Liver (tissue), 9 donors: ENCODE results near the gene UBASH3A. TPM values are rescaled to one million over a fixed set of nuclear protein-coding genes. Genes with fewer than 3 reads are reported as not detected.

Experiments
- DNase-seq: peaks from one replicate; pipeline ENCODE4 v3.0.0-alpha.2; 2017; ENCODE audit warnings: low spot score
- H3K27ac ChIP-seq, 2 donors: one replicate each; pipeline ENCODE4 v1.7.0; 2013; ENCODE audit warnings: inconsistent platforms in 2 of 2, low read length in 2 of 2, control low read depth in 1 of 2, low read depth in 1 of 2, mild to moderate bottlenecking in 1 of 2
- H3K27me3 ChIP-seq, 4 donors: one replicate each; pipeline versions ENCODE4 v1.6.1 to v1.7.0; 2013; ENCODE audit warnings: low read length in 3 of 4, inconsistent platforms in 1 of 4, mild to moderate bottlenecking in 1 of 4, moderate library complexity in 1 of 4; ENCODE audit not compliant: control insufficient read depth in 4 of 4, insufficient read depth in 4 of 4
- H3K36me3 ChIP-seq, 4 donors: one replicate each; pipeline versions ENCODE4 v1.6.1 to v1.7.0; 2013; ENCODE audit warnings: low read length in 3 of 4, mild to moderate bottlenecking in 3 of 4, low read depth in 1 of 4, moderate library complexity in 1 of 4; ENCODE audit not compliant: control insufficient read depth in 4 of 4, insufficient read depth in 3 of 4
- H3K4me1 ChIP-seq, 4 donors: one replicate each; pipeline versions ENCODE4 v1.6.1 to v1.7.0; 2013; ENCODE audit warnings: low read length in 3 of 4, mild to moderate bottlenecking in 3 of 4, moderate library complexity in 1 of 4; ENCODE audit not compliant: control insufficient read depth in 4 of 4, insufficient read depth in 4 of 4
- H3K4me3 ChIP-seq, 3 donors: one replicate each; pipeline versions ENCODE4 v1.6.1 to v1.7.0; 2013; ENCODE audit warnings: low read length in 3 of 3, control low read depth in 1 of 3, low read depth in 1 of 3, mild to moderate bottlenecking in 1 of 3
- H3K9ac ChIP-seq, 2 donors: one replicate each; pipeline ENCODE4 v1.7.0; 2013; ENCODE audit warnings: low read length in 2 of 2, mild to moderate bottlenecking in 2 of 2, moderate library complexity in 2 of 2, control low read depth in 1 of 2, low read depth in 1 of 2
- H3K9me3 ChIP-seq, 4 donors: one replicate each; pipeline versions ENCODE4 v1.6.1 to v1.7.0; 2013; ENCODE audit warnings: low read length in 3 of 4; ENCODE audit not compliant: control insufficient read depth in 4 of 4
- ATF3 ChIP-seq: IDR thresholded peaks from 2 replicates; pipeline ENCODE4 v1.6.1; 2016; ENCODE audit warnings: antibody characterized with exemption
- CTCF ChIP-seq: fragments of 150-350 bp; IDR thresholded peaks from 2 replicates; pipeline ENCODE4 v1.5.1; 2017; ENCODE audit warnings: improper control_type of control experiment, low read depth, low read length; ENCODE audit not compliant: missing input control
- EGR1 ChIP-seq, 2 donors: IDR thresholded peaks; 2 replicates each; pipeline ENCODE4 v1.6.1; 2016 to 2018; ENCODE audit warnings: antibody characterized with exemption in 2 of 2, low read depth in 2 of 2
- FOXA1 ChIP-seq: IDR thresholded peaks from 2 replicates; pipeline ENCODE4 v1.6.1; 2016; ENCODE audit warnings: antibody characterized with exemption
- FOXA2 ChIP-seq: IDR thresholded peaks from 2 replicates; pipeline ENCODE4 v1.6.1; 2016; ENCODE audit warnings: antibody characterized with exemption
- GABPA ChIP-seq, 2 donors: IDR thresholded peaks in 1 of 2; conservative IDR thresholded peaks in 1 of 2; 2 replicates each; pipeline ENCODE4 v1.6.1; 2016; ENCODE audit warnings: antibody characterized with exemption in 2 of 2, mild to moderate bottlenecking in 1 of 2, moderate library complexity in 1 of 2
- HNF4A ChIP-seq, 2 donors: conservative IDR thresholded peaks; 2 replicates each; pipeline ENCODE4 v1.6.1; 2016; ENCODE audit warnings: antibody characterized with exemption in 2 of 2, mild to moderate bottlenecking in 2 of 2
- HNF4G ChIP-seq: IDR thresholded peaks from 2 replicates; pipeline ENCODE4 v1.6.1; 2016; ENCODE audit warnings: antibody characterized with exemption
- JUND ChIP-seq, 2 donors: IDR thresholded peaks; 2 replicates each; pipeline ENCODE4 v1.6.1; 2016; ENCODE audit warnings: antibody characterized with exemption in 2 of 2
- MAX ChIP-seq: IDR thresholded peaks from 2 replicates; pipeline ENCODE4 v1.6.1; 2016; ENCODE audit warnings: antibody characterized with exemption
- NR2F2 ChIP-seq: IDR thresholded peaks from 2 replicates; pipeline ENCODE4 v1.6.1; 2016; ENCODE audit warnings: antibody characterized with exemption
- RAD21 ChIP-seq, 2 donors: IDR thresholded peaks; 2 replicates each; pipeline ENCODE4 v1.6.1; 2016; ENCODE audit warnings: antibody characterized with exemption in 2 of 2, mild to moderate bottlenecking in 2 of 2
- REST ChIP-seq: IDR thresholded peaks from 2 replicates; pipeline ENCODE4 v1.6.1; 2016; ENCODE audit warnings: antibody characterized with exemption, mild to moderate bottlenecking
- RXRA ChIP-seq, 2 donors: IDR thresholded peaks; 2 replicates each; pipeline ENCODE4 v1.6.1; 2017 to 2018; ENCODE audit warnings: antibody characterized with exemption in 2 of 2, mild to moderate bottlenecking in 1 of 2
- SP1 ChIP-seq: IDR thresholded peaks from 2 replicates; pipeline ENCODE4 v1.6.1; 2018; ENCODE audit warnings: antibody characterized with exemption, mild to moderate bottlenecking
- TAF1 ChIP-seq: conservative IDR thresholded peaks from 2 replicates; pipeline ENCODE4 v1.6.1; 2016; ENCODE audit warnings: antibody characterized with exemption, mild to moderate bottlenecking
- YY1 ChIP-seq: IDR thresholded peaks from 2 replicates; pipeline ENCODE4 v1.6.1; 2016; ENCODE audit warnings: antibody characterized with exemption, mild to moderate bottlenecking
- WGBS: extraction: QIAGEN DNeasy Blood & Tissue Kit; methylation state at CpG from one replicate; pipeline ENCODE4 v1.1.7; 2013; 5-methylcytosine and 5-hydroxymethylcytosine counted together
- polyA plus RNA-seq, 2 donors: library from polyadenylated mRNA; stranded (reverse) in 1 of 2; unstranded in 1 of 2; fragments of 200-250 nt in 1 of 2; fragments of >200 nt in 1 of 2; fragmentation: Nextera tagmentation in 1 of 2; extraction: Ambion mirVana in 1 of 2; gene quantifications; one replicate each; pipeline versions ENCODE4 v1.2.1 to v1.2.3, GENCODE V29; 2013 to 2015
- total RNA-seq, 2 donors: library from RNA; depleted of rRNA; stranded (reverse); fragments of >200 nt; gene quantifications; one replicate each; pipeline ENCODE4 v1.2.3, GENCODE V29; 2014
- donor health status: healthy.
- donor health status: healthy.
- donor health status: healthy.
- donor health status: healthy.
- donor health status: healthy.

The UBASH3A gene
- total and polyA plus RNA-seq, 4 donors: 0.10 to 0.75 (median 0.45) TPM

GRCh38 chr21:42484966-42485365, 81.3 kb downstream of the UBASH3A start:
- WGBS: 85% methylated on average over 7 of the region's 7 CpGs
- Histone ChIP-seq H3K36me3 (no peaks in the 10 kb centered on the region), H3K9me3 (no peaks in the 10 kb centered on the region), H3K27me3 (no peaks in the 10 kb centered on the region), H3K4me1 (no peaks in the 10 kb centered on the region), H3K27ac (no peak overlapping the region), H3K4me3 (no peak overlapping the region), H3K9ac (no peak overlapping the region)
- DNase-seq: no peak
- TF ChIP-seq EGR1 (IDR thresholded peaks at IDR 0.05; ENCODE audit: low read depth in 2 of 2) (no peak), YY1 (no peak)

GRCh38 chr21:42486072-42486471, 82.4 kb downstream of the UBASH3A start:
- no peaks in the 10 kb centered on the region for H3K36me3 ChIP-seq
- H3K27me3 ChIP-seq: no peaks in the 10 kb centered on the region
- no peak for DNase-seq
- TF ChIP-seq FOXA1 (no peak), JUND (IDR thresholded peaks at IDR 0.05) (no peak), HNF4G (no peak)
- H3K9ac ChIP-seq: no peak overlapping the region
- H3K27ac ChIP-seq: no peak overlapping the region
- H3K4me3 ChIP-seq: no peak overlapping the region
- 85% methylated on average over 6 of the region's 6 CpGs for WGBS
- no peaks in the 10 kb centered on the region for H3K9me3 ChIP-seq
- H3K4me1 ChIP-seq: no peaks in the 10 kb centered on the region

- TF ChIP-seq HNF4A (conservative IDR thresholded peaks at IDR 0.05) (no peak), RXRA (IDR thresholded peaks at IDR 0.05) (no peak), YY1 (no peak), FOXA2 (no peak), SP1 (no peak), JUND (IDR thresholded peaks at IDR 0.05) (no peak), NR2F2 (no peak), GABPA (IDR thresholded peaks at IDR 0.05 in 1 of 2, conservative IDR thresholded peaks at IDR 0.05 in 1 of 2) (no peak), EGR1 (IDR thresholded peaks at IDR 0.05; ENCODE audit: low read depth in 2 of 2) (no peak), CTCF (no peak), MAX (no peak), REST (no peak), RAD21 (IDR thresholded peaks at IDR 0.05) (no peak), TAF1 (no peak), ATF3 (no peak), HNF4G (no peak), FOXA1 (no peak)
- H3K27ac ChIP-seq: no peak overlapping the region
Measured at GRCh38 chr21:42486531-42486930, 82.8 kb downstream of the UBASH3A start.

More at GRCh38 chr21:42486531-42486930, 82.8 kb downstream of the UBASH3A start:
- Histone ChIP-seq H3K4me3 (no peak overlapping the region), H3K27me3 (no peaks in the 10 kb centered on the region), H3K9ac (no peak overlapping the region), H3K4me1 (no peaks in the 10 kb centered on the region), H3K9me3 (no peaks in the 10 kb centered on the region), H3K36me3 (no peaks in the 10 kb centered on the region)
- DNase-seq: no peak
- 63% methylated on average over 5 of the region's 5 CpGs for WGBS
